Measurements from ENCODE around the gene SLC38A5.

DNA sequence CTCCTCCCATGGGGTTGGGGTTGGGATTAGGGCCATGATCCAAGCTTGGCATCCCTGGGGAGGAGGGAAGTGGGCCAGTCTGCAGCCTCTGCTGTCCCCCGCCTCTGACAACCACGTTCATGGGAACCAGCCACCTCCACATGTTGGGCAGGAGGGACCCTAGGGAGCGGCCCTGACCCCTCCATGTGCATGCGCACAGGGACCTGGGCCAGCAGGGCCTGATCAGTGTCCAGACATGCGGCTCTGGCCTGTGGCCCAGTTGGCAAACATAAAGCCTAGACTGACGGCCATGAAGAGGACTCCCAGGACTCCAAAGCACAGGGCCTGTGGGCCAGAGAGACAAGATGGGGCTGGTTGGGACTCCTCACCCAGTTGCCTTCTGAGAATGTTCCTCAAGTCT lies 11.3 kb downstream of the SLC38A5 start:
- TF ChIP-seq, protein P1, sequence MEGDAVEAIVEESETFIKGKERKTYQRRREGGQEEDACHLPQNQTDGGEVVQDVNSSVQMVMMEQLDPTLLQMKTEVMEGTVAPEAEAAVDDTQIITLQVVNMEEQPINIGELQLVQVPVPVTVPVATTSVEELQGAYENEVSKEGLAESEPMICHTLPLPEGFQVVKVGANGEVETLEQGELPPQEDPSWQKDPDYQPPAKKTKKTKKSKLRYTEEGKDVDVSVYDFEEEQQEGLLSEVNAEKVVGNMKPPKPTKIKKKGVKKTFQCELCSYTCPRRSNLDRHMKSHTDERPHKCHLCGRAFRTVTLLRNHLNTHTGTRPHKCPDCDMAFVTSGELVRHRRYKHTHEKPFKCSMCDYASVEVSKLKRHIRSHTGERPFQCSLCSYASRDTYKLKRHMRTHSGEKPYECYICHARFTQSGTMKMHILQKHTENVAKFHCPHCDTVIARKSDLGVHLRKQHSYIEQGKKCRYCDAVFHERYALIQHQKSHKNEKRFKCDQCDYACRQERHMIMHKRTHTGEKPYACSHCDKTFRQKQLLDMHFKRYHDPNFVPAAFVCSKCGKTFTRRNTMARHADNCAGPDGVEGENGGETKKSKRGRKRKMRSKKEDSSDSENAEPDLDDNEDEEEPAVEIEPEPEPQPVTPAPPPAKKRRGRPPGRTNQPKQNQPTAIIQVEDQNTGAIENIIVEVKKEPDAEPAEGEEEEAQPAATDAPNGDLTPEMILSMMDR (IDR thresholded peaks at IDR 0.05), result no peak
- no peak for TF ChIP-seq POLR2A (IDR thresholded peaks at IDR 0.05)
